Keratinocyte (primary cell): Measurements from ENCODE around the gene SLFNL1.

ENCODE experiments used
- EZH2 ChIP-seq: IDR thresholded peaks from one replicate; pipeline ENCODE4 v1.6.1; 2012; ENCODE audit warnings: inconsistent platforms, mild to moderate bottlenecking, low read length, moderate library complexity
- TF ChIP-seq, protein P1 (sequence below), 3 experiments: IDR thresholded peaks in 1 of 3; conservative IDR thresholded peaks in 1 of 3; optimal IDR thresholded peaks in 1 of 3; 2 replicates in 2 of 3; 3 replicates in 1 of 3; pipeline versions ENCODE3 to v1.5.1; 2011; ENCODE audit warnings: low read length in 3 of 3, mild to moderate bottlenecking in 3 of 3, moderate library complexity in 2 of 3, control low read depth in 1 of 3, inconsistent platforms in 1 of 3; ENCODE audit not compliant: insufficient read depth in 2 of 3; ENCODE audit errors: extremely low read depth in 1 of 3

GRCh38 chr1:40966417-40966816 is 55.1 kb downstream of the SLFNL1 start:
- TF ChIP-seq, protein P1, sequence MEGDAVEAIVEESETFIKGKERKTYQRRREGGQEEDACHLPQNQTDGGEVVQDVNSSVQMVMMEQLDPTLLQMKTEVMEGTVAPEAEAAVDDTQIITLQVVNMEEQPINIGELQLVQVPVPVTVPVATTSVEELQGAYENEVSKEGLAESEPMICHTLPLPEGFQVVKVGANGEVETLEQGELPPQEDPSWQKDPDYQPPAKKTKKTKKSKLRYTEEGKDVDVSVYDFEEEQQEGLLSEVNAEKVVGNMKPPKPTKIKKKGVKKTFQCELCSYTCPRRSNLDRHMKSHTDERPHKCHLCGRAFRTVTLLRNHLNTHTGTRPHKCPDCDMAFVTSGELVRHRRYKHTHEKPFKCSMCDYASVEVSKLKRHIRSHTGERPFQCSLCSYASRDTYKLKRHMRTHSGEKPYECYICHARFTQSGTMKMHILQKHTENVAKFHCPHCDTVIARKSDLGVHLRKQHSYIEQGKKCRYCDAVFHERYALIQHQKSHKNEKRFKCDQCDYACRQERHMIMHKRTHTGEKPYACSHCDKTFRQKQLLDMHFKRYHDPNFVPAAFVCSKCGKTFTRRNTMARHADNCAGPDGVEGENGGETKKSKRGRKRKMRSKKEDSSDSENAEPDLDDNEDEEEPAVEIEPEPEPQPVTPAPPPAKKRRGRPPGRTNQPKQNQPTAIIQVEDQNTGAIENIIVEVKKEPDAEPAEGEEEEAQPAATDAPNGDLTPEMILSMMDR (optimal IDR thresholded peaks at IDR 0.05 in 1 of 3, IDR thresholded peaks at IDR 0.05 in 1 of 3, conservative IDR thresholded peaks at IDR 0.05 in 1 of 3; ENCODE audit: extremely low read depth in 1 of 3, insufficient read depth in 2 of 3, low read length in 3 of 3): no peak
- no peak for TF ChIP-seq EZH2
